H1 (cell line): ENCODE data around the gene NFYA. TPM values are rescaled to one million over a fixed set of nuclear protein-coding genes. Genes with fewer than 3 reads are reported as not detected.

Source experiments
- ASH2L ChIP-seq: fragments of 200-600, 300-600 bp; sonication (generic); IDR thresholded peaks from one replicate; pipeline ENCODE4 v1.7.1; 2017; ENCODE audit warnings: low read length
- ATF2 ChIP-seq: IDR thresholded peaks from 2 replicates; pipeline ENCODE4 v1.6.1; 2012; ENCODE audit warnings: low read length, inconsistent platforms
- BCL11A ChIP-seq, 2 experiments: IDR thresholded peaks; one replicate each; pipeline ENCODE4 v1.6.1; 2011; ENCODE audit warnings: low read depth in 2 of 2, low read length in 2 of 2, mild to moderate bottlenecking in 2 of 2
- CHD1 ChIP-seq: IDR thresholded peaks from 2 replicates; pipeline ENCODE4 v1.6.1; 2012; ENCODE audit warnings: low read depth, low read length, improper control_type of control experiment
- CHD2 ChIP-seq: IDR thresholded peaks from 2 replicates; pipeline ENCODE4 v1.6.1; 2012; ENCODE audit warnings: low read length, improper control_type of control experiment
- CREB1 ChIP-seq: IDR thresholded peaks from 2 replicates; pipeline ENCODE4 v1.6.1; 2012; ENCODE audit warnings: inconsistent platforms
- E2F6 ChIP-seq: IDR thresholded peaks from 2 replicates; pipeline ENCODE4 v1.6.1; 2012; ENCODE audit warnings: inconsistent platforms
- EGR1 ChIP-seq: IDR thresholded peaks from 2 replicates; pipeline ENCODE4 v1.6.1; 2011; ENCODE audit warnings: low read depth, low read length, borderline replicate concordance
- GABPA ChIP-seq: IDR thresholded peaks from 2 replicates; pipeline ENCODE4 v1.6.1; 2011; ENCODE audit warnings: mild to moderate bottlenecking, low read length, moderate library complexity, borderline replicate concordance; ENCODE audit not compliant: insufficient read depth
- HDAC2 ChIP-seq, 2 experiments: fragments of 300-600 bp in 1 of 2; sonication (generic) in 1 of 2; IDR thresholded peaks; 2 replicates each; pipeline ENCODE4 v1.6.1; 2011 to 2012; ENCODE audit warnings: low read depth in 2 of 2, low read length in 2 of 2, mild to moderate bottlenecking in 2 of 2, moderate library complexity in 2 of 2, borderline replicate concordance in 1 of 2, inconsistent platforms in 1 of 2
- KDM1A ChIP-seq: fragments of 200-600, 300-600 bp; sonication (generic); IDR thresholded peaks from 2 replicates; pipeline ENCODE4 v1.7.1; 2016; ENCODE audit warnings: mild to moderate bottlenecking, low read length, borderline replicate concordance
- MAX ChIP-seq: IDR thresholded peaks from 2 replicates; pipeline ENCODE4 v1.6.1; 2012; ENCODE audit warnings: inconsistent platforms
- NANOG ChIP-seq: IDR thresholded peaks from 2 replicates; pipeline ENCODE4 v1.6.1; 2011; ENCODE audit warnings: low read length, low read depth, mild to moderate bottlenecking, inconsistent platforms; ENCODE audit not compliant: insufficient read depth, poor library complexity, severe bottlenecking
- POLR2A ChIP-seq, 2 experiments: IDR thresholded peaks; 1 replicate in 1 of 2; 2 replicates in 1 of 2; pipeline ENCODE4 v1.6.1; 2011; ENCODE audit warnings: low read depth in 2 of 2, low read length in 2 of 2, mild to moderate bottlenecking in 2 of 2; ENCODE audit errors: control extremely low read depth in 1 of 2
- RBBP5 ChIP-seq: IDR thresholded peaks from 2 replicates; pipeline ENCODE4 v1.7.1; 2012; ENCODE audit warnings: low read depth, mild to moderate bottlenecking, inconsistent platforms, low read length, moderate library complexity, borderline replicate concordance
- RNF2 ChIP-seq: fragments of 200-900, 300-1000 bp; sonication (generic); IDR thresholded peaks from 2 replicates; pipeline ENCODE4 v1.7.1; 2016; ENCODE audit warnings: borderline replicate concordance, low read depth, mild to moderate bottlenecking, antibody characterized with exemption, low read length; ENCODE audit not compliant: poor library complexity, severe bottlenecking; ENCODE audit errors: missing control alignments
- TAF1 ChIP-seq: IDR thresholded peaks from 2 replicates; pipeline ENCODE4 v1.6.1; 2011; ENCODE audit warnings: mild to moderate bottlenecking, low read depth, low read length
- TAF7 ChIP-seq: optimal IDR thresholded peaks from 2 replicates; pipeline ENCODE3; 2011; ENCODE audit warnings: low read depth, mild to moderate bottlenecking, inconsistent platforms, low read length, moderate library complexity, borderline replicate concordance
- YY1 ChIP-seq: IDR thresholded peaks from 2 replicates; pipeline ENCODE4 v1.6.1; 2011; ENCODE audit warnings: low read depth, mild to moderate bottlenecking, low read length
- polyA plus RNA-seq, 7 experiments: library from polyadenylated mRNA; depleted of rRNA in 3 of 7; stranded (reverse) in 5 of 7; unstranded in 2 of 7; fragments of >200 nt in 5 of 7; fragments of 200-250 nt in 2 of 7; gene quantifications; 1 replicate in 5 of 7; 2 replicates in 1 of 7; 4 replicates in 1 of 7; pipeline versions ENCODE4 v1.2.1 to v1.2.3, GENCODE V29; 2011 to 2013; ENCODE audit warnings: missing spikeins in 2 of 7, mixed read lengths in 2 of 7
- total RNA-seq: library from RNA; stranded (reverse); fragmentation: NEBNext Ultra II Directional; extraction: Animal tissue kit (Norgen Biotek cat#: 25700); gene quantifications from 2 replicates; pipeline ENCODE4 v1.2.1, GENCODE V29; 2021

The NFYA gene
- total and polyA plus RNA-seq, 2 of the 8 experiments (the other 6 are each of a cell fraction or from before 2014, with no cell fraction given): 19.8 to 33.7 TPM

GRCh38 chr6:41100871-41101287 is 28.1 kb downstream of the NFYA start (continued):
- no peak for TF ChIP-seq RNF2
- TF ChIP-seq BCL11A (IDR thresholded peaks at IDR 0.05; ENCODE audit: low read depth in 2 of 2, low read length in 2 of 2): no peak
- peak; percentile 41; the same call in 1 of the 2 replicates for TF ChIP-seq GABPA
- 0 out of 4 replicates have a peak, but pooled peaks of 1 of the 2 experiments have one; percentile 62 for TF ChIP-seq HDAC2 (IDR thresholded peaks at IDR 0.05; ENCODE audit: borderline replicate concordance in 1 of 2, low read depth in 2 of 2, low read length in 2 of 2)
- TF ChIP-seq EGR1: peak; percentile 41; the same call in 1 of the 2 replicates
- TF ChIP-seq ASH2L: peak; percentile 45
- no peak for TF ChIP-seq NANOG
- TF ChIP-seq RBBP5: 0 out of 2 replicates have a peak, but pooled peaks have one; percentile 68
- TF ChIP-seq CHD1: no peak
- TF ChIP-seq E2F6: peak; percentile 95
- peak; percentile 38; the same call in 1 of the 2 replicates for TF ChIP-seq CHD2
- TF ChIP-seq POLR2A (IDR thresholded peaks at IDR 0.05; ENCODE audit: control extremely low read depth in 1 of 2, low read depth in 2 of 2, low read length in 2 of 2): peak in 1 of 2 experiments; percentile 44; a peak in 1 of 3 replicates
- TF ChIP-seq MAX: peak; percentile 96
- TF ChIP-seq KDM1A: no peak
- TF ChIP-seq YY1: peak; percentile 86
- peak; percentile 19; the same call in 1 of the 2 replicates for TF ChIP-seq ATF2
- TF ChIP-seq CREB1: peak; percentile 78
- peak; percentile 47 for TF ChIP-seq TAF7
- TF ChIP-seq TAF1: 0 out of 2 replicates have a peak, but pooled peaks have one; percentile 30
